ENCODE measurements around the gene SYNRG.

SYNRG gene

DNA sequence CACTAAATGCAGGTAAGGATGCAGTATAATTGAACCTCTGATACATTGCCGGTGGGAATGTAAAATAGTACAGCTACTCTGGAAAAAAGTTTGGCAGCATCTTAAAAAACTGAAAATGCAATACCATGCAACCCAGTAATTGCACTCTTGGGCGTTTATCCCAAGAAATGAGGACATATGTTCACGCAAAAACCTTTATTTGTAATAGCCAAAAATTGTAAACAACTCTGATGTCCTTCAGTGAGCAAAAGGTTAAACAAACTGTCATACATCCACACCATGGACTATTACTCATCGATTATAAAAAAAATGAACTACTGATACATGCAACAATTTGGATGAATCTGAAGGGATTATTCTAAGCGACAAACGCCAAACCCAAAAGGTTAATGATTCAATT, 16.9 kb downstream of the SYNRG start:
- no peak for FAIRE-seq

DNA sequence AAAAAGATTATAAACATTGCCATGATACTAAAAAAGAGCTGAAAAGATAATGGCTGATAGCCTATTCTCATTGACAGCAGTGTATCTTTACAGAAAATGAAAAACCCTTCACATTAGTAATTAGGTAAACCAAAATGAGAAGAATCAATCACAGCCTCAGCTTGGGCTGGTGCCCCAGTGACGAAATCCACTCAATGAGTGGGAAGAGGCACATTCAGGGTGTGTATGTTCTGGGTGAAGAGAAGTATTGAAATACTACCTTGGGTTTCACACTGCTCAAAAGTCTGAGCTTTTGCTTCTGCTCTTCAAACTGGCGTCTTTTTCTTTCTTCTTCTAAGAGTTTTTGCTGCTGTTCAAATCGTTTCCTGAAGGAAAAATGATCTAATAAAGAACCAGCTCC, 24.2 kb downstream of the SYNRG start:
- FAIRE-seq = no peak

DNA sequence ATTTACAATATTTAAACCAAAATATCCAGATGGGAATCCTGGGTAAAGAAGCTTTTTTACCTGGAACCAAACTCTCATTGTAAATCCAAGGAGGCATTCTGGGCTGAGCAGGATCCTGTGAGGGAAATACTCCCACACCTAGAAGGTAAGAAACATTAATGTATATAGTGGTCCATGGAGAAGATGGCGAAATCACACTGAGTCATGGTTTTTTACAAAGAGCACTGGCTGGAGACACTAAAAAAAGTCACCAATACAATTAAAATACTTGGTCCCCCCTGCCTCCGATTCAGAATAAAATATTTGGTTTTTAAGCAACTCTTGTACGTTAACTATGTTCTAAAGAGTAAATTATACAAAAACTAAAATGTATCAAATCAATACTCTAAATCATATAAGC, 32.9 kb downstream of the SYNRG start:
- no peak for FAIRE-seq

GRCh38 chr17:37574427-37574826, 34.8 kb downstream of the SYNRG start:
- FAIRE-seq = no peak

- FAIRE-seq = no peak
These were observed 37.5 kb downstream of the SYNRG start for GRCh38 chr17:37571674-37572073.

- no peak for FAIRE-seq
These were observed 38.6 kb downstream of the SYNRG start for GRCh38 chr17:37570527-37571093.

DNA sequence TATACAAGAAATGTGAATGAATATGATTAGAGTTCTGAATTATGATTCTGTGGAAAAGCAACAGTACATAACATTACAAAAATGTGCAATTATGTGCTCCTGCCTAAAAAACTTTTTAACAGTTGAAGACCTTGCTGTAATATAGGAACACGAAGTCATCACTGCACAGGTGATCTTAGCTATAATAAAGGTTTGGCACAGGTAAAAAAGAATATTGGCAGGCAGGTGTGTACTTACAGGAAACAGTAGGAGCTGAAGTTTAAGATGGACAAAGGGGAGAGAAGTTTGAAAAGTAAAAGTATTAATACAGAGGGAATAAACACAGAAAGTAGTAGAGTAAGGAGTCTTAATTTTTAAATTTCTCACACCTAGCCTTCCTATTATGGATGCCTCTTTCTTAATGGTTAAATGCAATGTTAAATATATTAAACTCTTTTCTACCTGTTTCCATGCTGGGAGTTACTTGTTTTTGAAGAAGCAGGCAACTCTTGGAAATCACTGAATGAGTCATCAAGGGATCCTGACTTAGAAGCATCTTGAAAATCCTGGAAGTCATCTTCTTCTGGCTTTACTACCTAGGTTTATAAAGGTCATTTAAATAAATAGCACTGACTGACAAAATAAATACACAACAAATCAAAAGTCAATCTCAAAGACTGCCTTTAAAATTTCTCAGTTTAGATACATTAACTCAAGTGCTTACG, 40.7 kb downstream of the SYNRG start:
- no peak for FAIRE-seq

GRCh38 chr17:37567538-37567937, 41.7 kb downstream of the SYNRG start:
- FAIRE-seq = no peak

GRCh38 chr17:37567137-37567536, 42.1 kb downstream of the SYNRG start:
- no peak for FAIRE-seq

GRCh38 chr17:37564252-37564651, 45.0 kb downstream of the SYNRG start:
- no peak for FAIRE-seq

DNA sequence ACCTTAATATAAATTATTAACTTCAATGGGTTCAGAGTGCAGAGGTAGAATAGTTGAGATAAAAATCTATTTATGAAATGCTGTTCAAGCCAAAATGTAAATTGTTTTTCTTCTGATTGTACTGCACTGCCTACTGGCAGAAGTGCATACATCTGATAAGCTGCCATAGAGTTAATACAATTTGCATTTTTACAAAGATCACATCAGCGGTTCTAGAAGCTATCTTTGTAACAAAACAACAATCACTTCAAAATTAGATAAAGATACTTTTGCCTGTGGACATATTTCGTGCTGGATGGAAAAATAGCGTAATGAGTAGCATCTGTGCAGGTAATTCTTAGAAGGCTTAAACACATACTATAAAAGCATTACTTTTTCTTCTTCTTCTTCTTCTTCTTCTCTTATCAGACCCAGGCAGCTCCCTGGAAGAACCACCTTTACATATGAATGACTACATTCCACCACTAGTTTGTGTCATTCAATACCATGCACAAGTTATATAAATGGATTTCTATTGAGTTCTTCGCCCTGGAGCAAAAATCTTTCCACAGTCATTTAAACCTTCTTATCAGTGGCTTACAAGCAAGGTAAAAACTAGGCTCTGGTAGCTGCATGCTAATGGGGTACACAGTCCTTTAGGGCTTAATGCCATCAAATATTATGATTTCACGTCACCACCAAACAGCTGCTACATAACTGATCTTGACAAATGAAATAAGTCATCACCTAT, 47.0 kb downstream of the SYNRG start:
- no peak for FAIRE-seq

DNA sequence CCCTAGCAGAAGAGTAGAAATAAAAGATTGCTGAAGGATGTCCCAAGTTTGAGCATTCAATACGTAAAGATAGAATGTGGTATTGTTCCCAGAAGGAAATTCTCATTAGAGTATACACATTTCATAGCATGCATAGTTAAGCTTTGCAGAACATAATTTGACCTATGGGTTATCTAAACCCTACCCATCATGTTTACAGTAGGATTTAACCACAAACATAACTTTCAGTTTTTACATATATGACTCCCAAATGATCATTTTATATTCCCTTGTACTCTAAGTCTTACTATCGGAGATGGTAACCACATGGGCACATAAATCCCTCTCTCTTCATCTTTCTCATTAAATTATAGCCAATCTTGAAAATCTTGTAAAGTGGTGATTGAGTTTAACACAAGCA, 50.9 kb downstream of the SYNRG start:
- FAIRE-seq = no peak

- FAIRE-seq = no peak
These were observed 51.7 kb downstream of the SYNRG start for GRCh38 chr17:37557482-37557881.

- FAIRE-seq = no peak
These were observed 53.8 kb downstream of the SYNRG start for GRCh38 chr17:37555386-37555785.

DNA sequence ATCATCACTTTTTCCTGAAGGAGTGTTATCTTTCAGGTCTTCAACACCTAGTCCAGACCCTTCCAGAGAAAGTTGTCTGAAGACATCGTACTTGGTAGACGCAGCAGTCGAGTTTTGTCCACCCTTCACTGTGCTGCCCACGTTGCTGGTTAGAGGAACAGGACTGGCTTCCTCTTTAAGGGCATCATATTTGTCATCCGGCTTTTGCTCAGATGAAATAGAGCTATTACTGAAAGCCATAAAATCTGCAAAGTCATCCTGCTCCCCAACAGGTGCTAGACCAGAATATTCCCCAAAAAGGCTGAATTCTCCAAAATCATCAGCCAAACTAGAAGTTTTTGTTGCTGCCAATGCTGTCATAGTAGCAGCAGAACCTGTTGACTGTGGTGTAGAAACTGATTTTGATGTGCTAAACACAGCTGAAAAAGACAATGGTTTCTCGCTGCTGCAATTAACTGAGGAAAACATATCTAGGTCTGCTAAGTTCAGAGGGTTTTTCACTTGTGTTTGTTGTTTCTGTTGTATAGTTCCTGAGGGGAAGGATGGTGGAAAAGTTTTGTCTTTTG, 55.7 kb downstream of the SYNRG start:
- FAIRE-seq = no peak

GRCh38 chr17:37551788-37552187, 57.4 kb downstream of the SYNRG start:
- FAIRE-seq = no peak

DNA sequence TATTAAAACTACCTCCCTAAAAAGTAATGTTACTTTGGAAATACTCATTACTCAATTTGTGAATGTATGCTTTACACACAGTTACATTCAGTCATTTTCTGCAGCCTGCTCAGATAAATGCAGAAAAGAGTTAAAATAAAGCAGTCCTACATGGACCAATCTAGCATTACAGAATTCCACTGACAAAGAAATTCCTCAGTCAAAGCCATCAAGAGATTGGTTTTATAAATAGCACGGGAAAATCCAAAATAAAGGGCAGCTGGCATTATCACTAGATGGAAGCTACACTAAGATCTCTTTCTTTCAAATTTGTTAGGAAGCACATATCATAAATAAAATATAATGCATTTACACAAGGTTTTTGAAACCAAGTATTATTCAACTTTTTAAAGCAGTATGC, 61.2 kb downstream of the SYNRG start:
- no peak for FAIRE-seq

DNA sequence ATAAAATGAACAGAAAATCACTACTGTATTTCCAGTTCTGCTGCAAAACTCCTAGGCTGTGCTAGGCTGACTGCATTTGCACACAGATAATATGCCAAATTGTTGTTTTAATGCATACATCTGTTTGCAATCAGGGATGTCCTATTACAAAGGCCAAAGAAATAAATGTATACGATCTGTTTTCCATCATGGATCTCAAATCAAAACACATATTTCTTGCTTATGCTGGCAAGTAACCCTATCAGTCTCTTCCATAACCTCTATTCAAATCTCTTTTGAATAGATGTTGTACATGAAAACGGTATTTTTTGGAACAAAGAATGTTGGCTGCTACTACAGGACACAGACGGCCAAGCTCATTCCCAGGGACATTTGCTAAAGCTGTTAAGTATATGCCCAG, 62.9 kb downstream of the SYNRG start:
- no peak for FAIRE-seq

DNA sequence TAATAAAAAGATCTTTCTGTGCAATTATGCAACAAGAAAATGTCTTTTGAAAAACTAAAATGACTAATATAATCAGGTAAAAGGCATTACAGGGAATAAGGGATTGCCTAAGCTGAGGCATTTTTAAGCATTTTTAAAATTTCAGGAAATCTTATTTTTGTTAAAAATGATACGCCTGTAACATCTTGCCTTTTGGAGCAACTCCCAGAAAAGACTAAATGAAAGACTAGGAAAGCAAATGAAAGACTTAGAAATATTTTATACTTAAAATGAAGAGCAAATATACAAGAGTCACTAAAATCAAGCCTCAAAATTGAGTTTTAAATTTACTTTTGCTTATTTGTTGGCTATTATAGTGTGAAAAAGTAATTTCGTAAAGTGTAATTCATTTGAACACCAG, 63.7 kb downstream of the SYNRG start:
- no peak for FAIRE-seq

DNA sequence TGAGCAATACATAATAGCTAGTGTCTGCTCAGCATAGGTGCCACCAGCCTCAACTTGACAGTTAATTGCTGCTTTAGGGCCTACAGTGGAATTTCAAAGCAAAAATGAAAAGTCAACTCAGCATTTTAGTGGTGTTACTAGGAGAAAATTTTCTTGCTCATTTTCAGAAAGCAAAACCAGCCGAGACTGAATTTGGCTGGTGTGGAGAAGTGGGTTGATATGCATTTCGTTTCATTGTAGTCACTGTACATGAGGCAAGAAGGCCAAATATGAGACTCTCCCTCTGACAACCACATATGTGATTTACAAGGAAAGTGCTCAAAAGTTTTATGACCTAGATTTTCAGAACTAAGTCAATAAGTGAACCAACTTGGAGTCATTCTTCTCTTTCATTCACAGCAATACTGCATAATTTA, 65.6 kb downstream of the SYNRG start:
- no peak for FAIRE-seq

DNA sequence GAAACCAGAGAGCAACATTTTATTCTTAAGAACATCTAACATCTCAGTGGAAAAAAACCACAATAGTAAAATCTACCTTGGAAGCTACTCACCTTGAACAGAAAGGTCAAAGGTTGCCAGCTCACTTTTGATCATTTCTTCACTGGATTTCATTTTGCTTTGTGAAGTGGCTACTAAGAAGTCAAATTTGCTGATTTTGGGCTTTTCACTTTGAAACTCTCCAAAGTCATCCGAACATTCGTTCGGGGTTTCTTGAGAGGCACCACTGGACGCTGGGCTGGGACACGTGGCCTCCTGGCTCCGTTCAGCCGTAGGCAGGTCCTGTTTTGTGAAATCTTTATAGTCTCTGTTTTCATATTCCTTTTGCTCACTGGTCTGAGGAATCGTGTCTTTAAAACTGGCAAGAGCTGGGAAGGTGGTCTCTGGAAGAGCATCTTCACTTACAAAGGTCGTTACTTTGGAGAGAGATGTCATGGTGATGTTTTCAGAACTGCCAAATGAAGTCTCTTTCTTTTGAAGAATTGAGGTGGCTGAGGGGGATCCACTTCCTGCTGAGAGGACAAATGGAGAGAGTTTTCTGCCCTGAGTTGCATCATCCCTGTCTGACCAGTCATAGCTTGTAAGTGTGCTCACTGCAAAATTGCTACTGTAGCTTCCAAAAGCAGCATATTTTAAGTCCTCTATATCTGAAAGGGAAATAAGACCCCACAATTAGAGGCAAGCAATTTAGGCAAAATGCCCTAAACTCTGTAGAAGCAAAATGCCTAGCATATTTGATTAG, 67.1 kb downstream of the SYNRG start:
- FAIRE-seq = no peak

GRCh38 chr17:37538981-37539659, 70.1 kb downstream of the SYNRG start:
- FAIRE-seq = no peak

- no peak for FAIRE-seq
These were observed 73.3 kb downstream of the SYNRG start for GRCh38 chr17:37535906-37536305.

Measured in endometrium (tissue), 2 donors.